NCI-H2107 treated with DMSO at 0.1 percent for 48 hours (cell line): ENCODE measurements around the gene DDX51.
"Not testable (repeated sequence)": the region's sequence is repeated elsewhere in the genome, so short reads cannot be mapped to it uniquely, and the experiment has no call there.

Source experiments
- DNase-seq: peaks from one replicate; lab custom pipeline; 2025; ENCODE audit not compliant: unreplicated experiment; lab: John Stamatoyannopoulos, UW

The DDX51 gene

GRCh38 chr12:132154941-132155770 lies 11.0 kb upstream of the DDX51 start:
- no peak for DNase-seq

- DNase-seq = no peak
These were observed 10.2 kb upstream of the DDX51 start for GRCh38 chr12:132154341-132154761.

GRCh38 chr12:132153501-132154340 lies 9.6 kb upstream of the DDX51 start:
- DNase-seq = peak; percentile 47

- no peak for DNase-seq
These were observed 8.8 kb upstream of the DDX51 start for GRCh38 chr12:132152953-132153352.

- no peak for DNase-seq
These were observed 8.3 kb upstream of the DDX51 start for GRCh38 chr12:132152411-132152821.

- no peak for DNase-seq
These were observed 7.8 kb upstream of the DDX51 start for GRCh38 chr12:132151766-132152410.

GRCh38 chr12:132151145-132151765 lies 7.1 kb upstream of the DDX51 start:
- no peak for DNase-seq

- DNase-seq = no peak
These were observed 6.6 kb upstream of the DDX51 start for GRCh38 chr12:132150780-132151144.

- DNase-seq = not testable (repeated sequence)
These were observed 5.4 kb upstream of the DDX51 start for GRCh38 chr12:132149526-132149925.

- DNase-seq = no peak
These were observed 4.4 kb upstream of the DDX51 start for GRCh38 chr12:132148368-132149045.

- no peak for DNase-seq
These were observed 3.6 kb upstream of the DDX51 start for GRCh38 chr12:132147423-132148367.

GRCh38 chr12:132146772-132147422 lies 2.8 kb upstream of the DDX51 start:
- no peak for DNase-seq

- no peak for DNase-seq
These were observed 2.0 kb upstream of the DDX51 start for GRCh38 chr12:132146098-132146497.

- no peak for DNase-seq
These were observed 1.2 kb upstream of the DDX51 start for GRCh38 chr12:132145334-132145733.

- DNase-seq = no peak
These were observed 670 bp upstream of the DDX51 start for GRCh38 chr12:132144810-132145168.

- DNase-seq = no peak
These were observed 615 bp downstream of the DDX51 start for GRCh38 chr12:132143336-132144071.

GRCh38 chr12:132142679-132143335 lies 1.3 kb downstream of the DDX51 start:
- DNase-seq = no peak
